GM04504 (cell line): ENCODE measurements around the gene OR13C8.
"Not testable (repeated sequence)": the region's sequence is repeated elsewhere in the genome, so short reads cannot be mapped to it uniquely, and the experiment has no call there.

Experiments used
- DNase-seq: peaks from one replicate; pipeline ENCODE4 v3.0.0-alpha.2; 2012; ENCODE audit warnings: low read depth

The OR13C8 gene

DNA sequence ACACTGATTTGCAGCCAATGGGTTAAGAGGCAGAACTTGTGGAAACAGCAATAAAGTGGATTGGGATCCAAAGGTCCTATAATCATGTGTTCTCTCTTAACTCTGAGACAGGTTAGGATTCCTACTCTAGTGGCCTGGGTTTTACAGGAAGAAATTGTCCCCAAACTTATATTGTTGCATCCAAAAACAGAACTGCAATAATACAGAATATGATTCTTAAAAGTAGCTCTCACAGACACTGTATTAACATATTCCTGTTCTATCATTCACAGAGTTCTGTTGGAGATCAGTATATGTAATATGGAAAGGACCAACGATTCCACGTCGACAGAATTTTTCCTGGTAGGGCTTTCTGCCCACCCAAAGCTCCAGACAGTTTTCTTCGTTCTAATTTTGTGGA is at the start of gene OR13C8:
OR13C8 (plus strand) TSS at position 301 of the 400 bp plus-strand sequence; CDS start at position 301, 0 bp downstream.
- DNase-seq, result no peak

DNA sequence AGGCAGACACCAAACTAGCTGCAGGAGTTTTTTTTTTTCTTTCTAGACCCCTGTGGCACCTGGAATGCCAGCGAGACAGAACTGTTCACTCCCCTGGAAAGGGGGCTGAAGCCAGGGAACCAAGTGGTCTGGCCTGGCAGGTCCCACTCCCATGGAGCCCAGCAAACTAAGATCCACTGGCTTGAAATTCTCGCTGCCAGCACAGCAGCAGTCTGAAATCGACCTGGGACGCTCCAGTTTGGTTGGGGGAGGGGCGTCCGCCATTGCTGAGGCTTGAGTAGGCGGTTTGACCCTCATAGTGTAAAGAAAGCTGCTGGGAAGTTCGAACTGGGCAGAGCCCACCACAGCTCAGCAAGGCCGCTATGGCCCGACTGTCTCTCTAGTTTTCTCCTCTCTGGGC is 48.7 kb upstream of the OR13C8 start:
- DNase-seq, result not testable (repeated sequence)

GRCh38 chr9:104527109-104527508 is 41.9 kb upstream of the OR13C8 start, which contains the start of gene OR13C4:
Gene OR13C4, minus strand, starts transcription at chr9:104527209. Its CDS starts 0 bp downstream, at chr9:104527209.
- DNase-seq, result no peak

DNA sequence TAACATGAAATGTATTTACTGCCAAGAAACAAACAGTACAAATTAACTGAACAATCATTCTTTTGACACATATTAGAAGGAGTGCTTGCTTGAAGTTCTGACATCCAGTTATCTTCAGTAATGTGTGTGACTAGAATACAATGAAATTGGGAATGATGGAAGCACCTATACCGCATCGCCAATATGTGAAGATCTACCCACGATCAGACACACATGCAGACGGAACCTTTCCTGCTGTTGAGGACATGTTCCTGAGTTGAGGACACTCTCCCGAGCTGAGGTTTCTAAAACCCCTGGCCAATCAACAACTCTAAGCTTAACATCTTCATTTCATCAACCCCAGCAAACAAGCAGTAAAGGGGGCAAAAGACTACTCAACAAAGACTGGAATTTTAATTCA is 32.2 kb upstream of the OR13C8 start, which contains the start of gene OR13C3:
OR13C3 (minus strand) TSS at position 101 of the 400 bp plus-strand sequence. CDS start 133 bp downstream, outside the sequence.
- no peak for DNase-seq

- no peak for DNase-seq
Measured at GRCh38 chr9:104539275-104539674, 29.7 kb upstream of the OR13C8 start.

GRCh38 chr9:104544644-104545043 is 24.3 kb upstream of the OR13C8 start:
- no peak for DNase-seq

GRCh38 chr9:104553261-104553660 is 15.7 kb upstream of the OR13C8 start:
- DNase-seq, result no peak

DNA sequence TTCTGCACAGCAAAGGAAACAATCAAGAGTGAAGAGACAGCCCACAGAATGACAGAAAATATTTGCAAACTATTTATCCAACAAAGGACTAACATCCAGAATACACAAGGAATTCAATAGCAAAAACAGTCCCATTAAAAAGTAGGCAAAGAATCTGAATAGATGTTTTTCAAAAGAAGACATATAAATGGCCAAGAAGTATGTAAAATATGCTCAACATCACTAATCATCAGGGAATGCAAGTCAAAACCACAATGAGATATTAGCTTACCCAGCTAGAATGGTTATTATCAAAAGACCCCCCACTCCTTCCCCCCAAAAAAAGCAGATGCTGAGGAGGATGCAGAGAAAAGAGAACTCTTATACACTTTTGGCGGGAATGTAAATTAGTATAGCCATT is 13.4 kb upstream of the OR13C8 start:
- DNase-seq, result no peak

GRCh38 chr9:104556830-104557634 is 11.9 kb upstream of the OR13C8 start:
- no peak for DNase-seq

GRCh38 chr9:104564358-104564757 is 4.6 kb upstream of the OR13C8 start:
- no peak for DNase-seq

- DNase-seq, result no peak
Measured at GRCh38 chr9:104572612-104573011, 3.6 kb downstream of the OR13C8 start.

GRCh38 chr9:104575456-104575855 is 6.5 kb downstream of the OR13C8 start:
- no peak for DNase-seq

GRCh38 chr9:104577263-104577662 is 8.3 kb downstream of the OR13C8 start:
- no peak for DNase-seq

- DNase-seq, result no peak
Measured at GRCh38 chr9:104580562-104580961, 11.6 kb downstream of the OR13C8 start.

DNA sequence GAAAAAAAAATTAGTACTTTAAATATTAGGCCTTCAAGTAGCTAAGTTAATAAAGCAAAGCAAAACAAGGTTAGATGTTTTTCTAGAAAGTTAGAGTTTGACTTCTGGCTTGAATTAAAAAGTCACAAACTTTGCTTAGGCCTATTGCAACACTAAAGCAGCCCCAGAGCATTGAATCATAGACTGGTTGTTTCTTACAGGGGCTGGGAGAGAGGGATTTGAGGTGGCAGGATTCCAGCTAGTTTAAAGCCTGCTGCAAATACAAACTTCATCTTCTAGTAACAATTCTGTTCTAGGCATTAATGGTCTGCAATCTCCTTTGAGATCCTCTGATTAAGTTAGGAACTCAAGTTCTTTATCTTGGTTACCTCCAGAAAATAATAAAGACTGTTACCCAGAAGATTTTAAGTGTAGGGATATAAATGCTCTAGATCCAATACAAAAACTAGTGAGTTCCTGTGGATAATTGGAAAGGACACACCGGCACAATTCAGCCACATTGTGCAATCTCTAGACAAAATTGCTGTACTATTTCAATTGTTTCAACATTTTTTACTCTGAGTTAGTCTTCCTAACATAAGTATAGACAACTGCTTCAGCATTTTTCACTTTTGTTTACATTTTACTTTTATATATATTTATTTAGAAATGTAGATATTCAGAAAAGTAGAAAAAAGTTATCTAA is 17.7 kb downstream of the OR13C8 start:
- DNase-seq, result peak; percentile 26

DNA sequence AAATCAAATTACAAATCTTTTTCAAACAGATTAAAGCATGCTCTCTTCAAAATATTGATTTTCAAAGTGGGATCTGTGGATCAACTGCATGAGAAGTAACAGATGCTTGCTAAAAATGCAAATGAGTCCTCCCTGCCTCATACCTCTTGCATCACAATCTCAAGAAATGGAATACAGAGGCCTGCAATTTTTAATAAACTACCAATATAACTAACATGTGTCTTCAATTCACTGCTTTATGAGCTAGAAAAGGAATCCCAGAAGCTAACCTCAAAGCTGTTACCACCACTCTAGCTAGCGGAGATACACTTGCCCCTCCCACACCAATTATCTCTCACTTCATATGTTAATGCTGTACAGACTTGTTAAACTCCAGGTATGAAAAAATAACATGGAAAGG is 20.7 kb downstream of the OR13C8 start:
- no peak for DNase-seq

GRCh38 chr9:104598749-104599148 is 29.8 kb downstream of the OR13C8 start:
- DNase-seq, result not testable (repeated sequence)

GRCh38 chr9:104599313-104599712 is 30.3 kb downstream of the OR13C8 start, which contains the start of gene OR13C5:
Gene OR13C5, minus strand, starts transcription at chr9:104599413. Its CDS starts 0 bp downstream, at chr9:104599413.
- DNase-seq, result not testable (repeated sequence)

DNA sequence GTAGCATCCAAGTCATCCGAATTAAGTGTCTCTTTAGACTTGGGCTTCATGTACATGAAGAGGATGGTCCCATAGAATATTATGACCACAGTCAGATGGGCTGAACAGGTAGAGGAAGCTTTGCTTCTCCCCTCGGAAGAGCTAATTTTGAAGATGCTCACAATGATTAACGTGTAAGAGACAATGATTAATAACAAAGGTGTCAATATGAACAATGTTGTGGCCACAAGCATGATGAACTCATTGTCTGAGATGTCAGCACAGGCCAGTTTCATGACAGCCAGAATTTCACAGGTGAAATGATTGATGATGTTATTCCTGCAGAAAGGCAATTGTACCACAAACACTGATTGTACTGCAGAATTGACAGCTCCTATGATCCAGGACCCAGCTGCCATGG is 35.8 kb downstream of the OR13C8 start:
- DNase-seq, result no peak

- not testable (repeated sequence) for DNase-seq
Measured at GRCh38 chr9:104605527-104605926, 36.6 kb downstream of the OR13C8 start, which contains the start of gene OR13C2. Gene OR13C2, minus strand, starts transcription at chr9:104605627. Its CDS starts 0 bp downstream, at chr9:104605627.

DNA sequence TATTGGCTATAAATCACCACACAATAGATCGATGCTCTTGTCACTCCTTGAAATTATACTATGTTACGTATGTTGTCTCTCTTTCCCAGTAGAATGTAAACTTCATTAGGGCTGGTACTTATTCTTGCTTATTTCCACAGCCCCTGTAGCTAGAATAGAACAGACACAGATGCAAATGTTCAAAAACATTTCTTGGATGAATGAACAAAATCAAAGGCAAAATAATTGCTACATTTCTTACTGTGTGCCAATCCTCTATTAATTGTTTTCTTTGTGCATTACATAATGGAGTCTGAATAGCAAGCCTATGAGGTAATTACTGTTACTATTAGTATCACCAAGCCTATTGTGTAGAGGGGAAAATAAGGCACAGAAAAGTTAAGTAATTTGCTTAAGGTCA is 37.2 kb downstream of the OR13C8 start:
- DNase-seq, result no peak

GRCh38 chr9:104608336-104608735 is 39.4 kb downstream of the OR13C8 start:
- DNase-seq, result no peak

GRCh38 chr9:104611213-104611612 is 42.2 kb downstream of the OR13C8 start:
- DNase-seq, result no peak
